GM23338 (cell line): ENCODE measurements around the gene ANKS1B. TPM values are rescaled to one million over a fixed set of nuclear protein-coding genes. Genes with fewer than 3 reads are reported as not detected.

Source experiments
- ATAC-seq: fragments of 200-7000 bp; cut with Tn5 transposase; 3 replicates; pipeline ENCODE4 v1.9.1; 2020
- DNase-seq: peaks from one replicate; pipeline ENCODE4 v3.0.0-alpha.2; 2015; ENCODE audit warnings: low spot score
- H2AFZ ChIP-seq: fragments of 200-600 bp; sonication (generic); 2 replicates; pipeline ENCODE4 v1.8.0; 2016; ENCODE audit warnings: antibody characterized with exemption, mild to moderate bottlenecking, moderate library complexity
- H3F3A ChIP-seq: fragments of 200-600 bp; sonication (generic); replicated peaks from 2 replicates; pipeline ENCODE4 v1.8.0; 2017; ENCODE audit warnings: antibody characterized with exemption, mixed run types, low read depth
- H3K27ac ChIP-seq: fragments of 200-600 bp; sonication (generic); 2 replicates; pipeline ENCODE4 v1.6.1; 2016; ENCODE audit warnings: low read depth
- H3K27me3 ChIP-seq: fragments of 200-600 bp; sonication (generic); 2 replicates; pipeline ENCODE4 v1.8.0; 2016; ENCODE audit warnings: mild to moderate bottlenecking, mixed run types, moderate library complexity; ENCODE audit not compliant: insufficient read depth
- H3K36me3 ChIP-seq: fragments of 200-600 bp; sonication (generic); 2 replicates; pipeline ENCODE4 v1.8.0; 2016; ENCODE audit warnings: mild to moderate bottlenecking; ENCODE audit not compliant: insufficient read depth
- H3K4me1 ChIP-seq: fragments of 200-600 bp; sonication (generic); 2 replicates; pipeline ENCODE4 v1.8.0; 2016; ENCODE audit warnings: mild to moderate bottlenecking, moderate library complexity; ENCODE audit not compliant: insufficient read depth
- H3K4me2 ChIP-seq: fragments of 200-600 bp; sonication (generic); 2 replicates; pipeline ENCODE4 v1.7.1; 2017; ENCODE audit warnings: mixed run types
- H3K4me3 ChIP-seq: fragments of 200-600 bp; sonication (generic); 2 replicates; pipeline ENCODE4 v1.6.1; 2016; ENCODE audit warnings: mixed run types
- H3K79me2 ChIP-seq: fragments of 200-600 bp; sonication (generic); replicated peaks from 2 replicates; pipeline ENCODE4 v1.8.0; 2017; ENCODE audit warnings: mild to moderate bottlenecking; ENCODE audit not compliant: insufficient read depth
- H3K9me2 ChIP-seq: fragments of 200-600 bp; sonication (generic); 2 replicates; pipeline ENCODE4 v1.8.0; 2017; ENCODE audit not compliant: insufficient read depth
- H4K20me1 ChIP-seq: fragments of 200-600 bp; sonication (generic); replicated peaks from 2 replicates; pipeline ENCODE4 v1.8.0; 2017; ENCODE audit warnings: mild to moderate bottlenecking; ENCODE audit not compliant: insufficient read depth
- H3K27ac Mint-ChIP-seq: 2 replicates; pipeline ENCODE4 v1.8.0; 2020; ENCODE audit warnings: inconsistent platforms, mild to moderate bottlenecking, moderate library complexity, mixed read lengths
- H3K27me3 Mint-ChIP-seq: 3 replicates; pipeline ENCODE4 v1.8.0; 2022; ENCODE audit warnings: low read depth, mild to moderate bottlenecking, moderate library complexity, mixed read lengths, inconsistent platforms; ENCODE audit not compliant: insufficient read depth, poor library complexity
- H3K36me3 Mint-ChIP-seq: 3 replicates; pipeline ENCODE4 v1.8.0; 2021; ENCODE audit warnings: low read depth, mild to moderate bottlenecking, inconsistent platforms, moderate library complexity, mixed read lengths
- H3K4me1 Mint-ChIP-seq: 3 replicates; pipeline ENCODE4 v1.8.0; 2020; ENCODE audit warnings: mild to moderate bottlenecking, inconsistent platforms, mixed read lengths
- H3K4me3 Mint-ChIP-seq: 3 replicates; pipeline ENCODE4 v1.8.0; 2021; ENCODE audit warnings: moderate library complexity, mild to moderate bottlenecking, inconsistent platforms, mixed read lengths
- H3K9me3 Mint-ChIP-seq: 3 replicates; pipeline ENCODE4 v1.8.0; 2020; ENCODE audit warnings: moderate library complexity, mild to moderate bottlenecking, inconsistent platforms, mixed read lengths
- CREB1 ChIP-seq: fragments of 250-450 bp; sonication (Bioruptor Pico); IDR thresholded peaks from 2 replicates; pipeline ENCODE4 v1.5.0; 2020; ENCODE audit warnings: low read depth, mild to moderate bottlenecking, moderate library complexity
- CTCF ChIP-seq, 2 experiments: fragments of 200-600 bp in 1 of 2; sonication (generic) in 1 of 2; conservative IDR thresholded peaks; 2 replicates each; pipeline versions ENCODE4 v1.5.1 to v1.6.1; 2016 to 2017; ENCODE audit warnings: antibody characterized with exemption in 2 of 2, low read depth in 2 of 2, mild to moderate bottlenecking in 2 of 2, moderate library complexity in 1 of 2
- ETS1 ChIP-seq: IDR thresholded peaks from 2 replicates; pipeline ENCODE4 v1.6.1; 2016; ENCODE audit warnings: antibody characterized with exemption
- EZH2 ChIP-seq: fragments of 200-600 bp; sonication (generic); IDR thresholded peaks from one replicate; pipeline ENCODE4 v1.8.0; 2017; ENCODE audit warnings: antibody characterized with exemption, mild to moderate bottlenecking, low read depth; ENCODE audit not compliant: unreplicated experiment
- EZH2phosphoT487 ChIP-seq: fragments of 200-600 bp; sonication (generic); IDR thresholded peaks from one replicate; pipeline ENCODE4 v1.8.1; 2018; ENCODE audit warnings: antibody characterized with exemption; ENCODE audit not compliant: unreplicated experiment
- JUNB ChIP-seq: IDR thresholded peaks from one replicate; pipeline ENCODE4 v1.6.1; 2016; ENCODE audit warnings: antibody characterized with exemption; ENCODE audit not compliant: unreplicated experiment
- POLR2AphosphoS5 ChIP-seq: IDR thresholded peaks from 2 replicates; pipeline ENCODE4 v1.6.1; 2016; ENCODE audit warnings: antibody characterized with exemption, low read depth
- STAT1 ChIP-seq: IDR thresholded peaks from one replicate; pipeline ENCODE4 v1.6.1; 2016; ENCODE audit warnings: antibody characterized with exemption; ENCODE audit not compliant: unreplicated experiment
- ZNF114 ChIP-seq: fragments of 250-450 bp; sonication (Bioruptor Pico); IDR thresholded peaks from 2 replicates; pipeline ENCODE4 v1.5.0; 2020; ENCODE audit warnings: mild to moderate bottlenecking, moderate library complexity
- ZNF331 ChIP-seq: fragments of 250-450 bp; sonication (Bioruptor Pico); IDR thresholded peaks from 2 replicates; pipeline ENCODE4 v1.5.0; 2020; ENCODE audit warnings: low read depth, mild to moderate bottlenecking, moderate library complexity
- ZNF462 ChIP-seq: fragments of 250-450 bp; sonication (Bioruptor Pico); IDR thresholded peaks from 2 replicates; pipeline ENCODE4 v1.5.0; 2020; ENCODE audit warnings: mild to moderate bottlenecking, moderate library complexity
- polyA plus RNA-seq: library from polyadenylated mRNA; unstranded; fragments of >200 nt; fragmentation: Nextera tagmentation; extraction: Ambion mirVana; gene quantifications from 2 replicates; pipeline ENCODE4 v1.2.1, GENCODE V29; 2016
- total RNA-seq: library from RNA; depleted of rRNA; stranded (reverse); fragments of >200 nt; shearing (Covaris generic); gene quantifications from 2 replicates; pipeline ENCODE4 v1.2.3, GENCODE V29; 2014

ANKS1B gene
- total and polyA plus RNA-seq, 2 experiments from 2014 or later: 4.3 to 5.8 TPM

- TF ChIP-seq ZNF462: no peak
These were observed 948.2 kb downstream of the ANKS1B start (continued) for GRCh38 chr12:99036566-99036965.

- Mint-ChIP-seq H3K4me3 (no peak overlapping the region), H3K27me3 (no peaks in the 10 kb centered on the region), H3K27ac (no peak overlapping the region), H3K4me1 (no peaks in the 10 kb centered on the region; the same call in 2 of the 3 replicates), H3K9me3 (peaks cover 8% of the 10 kb centered on the region), H3K36me3 (peaks cover 9% of the 10 kb centered on the region)
- H4K20me1 ChIP-seq: no peaks in the 10 kb centered on the region
- no peak overlapping the region for H3K4me3 ChIP-seq
- no peaks in the 10 kb centered on the region for H3K4me1 ChIP-seq
- no peaks in the 10 kb centered on the region for H3K36me3 ChIP-seq
- ATAC-seq (no peak), DNase-seq (no peak)
- no peak overlapping the region for H3K4me2 ChIP-seq
- no peaks in the 10 kb centered on the region for H3K79me2 ChIP-seq
- H3F3A ChIP-seq: no peaks in the 10 kb centered on the region
- no peaks in the 10 kb centered on the region for H3K27me3 ChIP-seq
- no peak overlapping the region for H3K27ac ChIP-seq
- H2AFZ ChIP-seq: no peak overlapping the region
- peaks cover 2% of the 10 kb centered on the region; the same call in 1 of the 2 replicates for H3K9me2 ChIP-seq
- TF ChIP-seq EZH2phosphoT487: no peak
- no peak for TF ChIP-seq ZNF114 (CRISPR knock-in tag)
- TF ChIP-seq ZNF331 (CRISPR knock-in tag): no peak
- TF ChIP-seq POLR2AphosphoS5: no peak
- no peak for TF ChIP-seq STAT1
- no peak for TF ChIP-seq EZH2
- TF ChIP-seq ETS1: no peak
- no peak for TF ChIP-seq CTCF (conservative IDR thresholded peaks at IDR 0.05; ENCODE audit: low read depth in 2 of 2)
- TF ChIP-seq JUNB: no peak
- no peak for TF ChIP-seq CREB1
These were observed 948.9 kb downstream of the ANKS1B start for GRCh38 chr12:99035803-99036202.
